SKM-1 (cell line): Measurements from ENCODE around the gene HINFP.
"Not testable (repeated sequence)": the region's sequence is repeated elsewhere in the genome, so short reads cannot be mapped to it uniquely, and the experiment has no call there.

Source experiments
- DNase-seq: peaks from one replicate; lab custom pipeline; 2025; ENCODE audit not compliant: unreplicated experiment; lab: John Stamatoyannopoulos, UW

Gene HINFP

DNA sequence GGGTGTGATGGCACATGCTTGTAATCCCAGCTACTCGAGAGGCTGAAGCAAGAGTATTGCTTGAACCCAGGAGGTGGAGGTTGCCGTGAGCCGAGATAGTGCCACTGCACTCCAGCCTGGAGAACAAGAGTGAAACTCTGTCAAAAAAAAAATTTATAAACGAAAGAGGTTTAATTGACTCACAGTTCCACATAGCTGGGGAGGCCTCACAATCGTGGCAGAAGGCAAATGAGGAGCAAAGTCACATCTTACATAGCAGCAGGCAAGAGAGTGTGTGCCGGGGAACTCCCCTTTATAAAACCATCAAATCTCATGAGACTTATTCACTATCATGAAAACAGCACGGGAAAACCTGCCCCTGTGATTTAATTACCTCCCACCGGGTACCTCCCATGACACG lies 63.0 kb downstream of the HINFP start:
- not testable (repeated sequence) for DNase-seq
